Renal cortex interstitium (tissue), 11 donors: ENCODE data around the gene NCBP2L. TPM values are rescaled to one million over a fixed set of nuclear protein-coding genes. Genes with fewer than 3 reads are reported as not detected.

Experiments used
- DNase-seq, 11 donors: peaks; one replicate each; pipeline ENCODE4 v3.0.0-alpha.2; 2013; ENCODE audit warnings: low read depth in 9 of 11, low spot score in 4 of 11; ENCODE audit errors: extremely low read depth in 1 of 11
- polyA plus RNA-seq, 3 donors: library from polyadenylated mRNA; unstranded; fragments of 120-200 nt; gene quantifications; one replicate each; pipeline ENCODE4 v1.2.1, GENCODE V29; 2013; ENCODE audit not compliant: insufficient read length in 3 of 3

The NCBP2L gene
- polyA plus RNA-seq, 3 donors = 0.14 TPM; not detected in 2

DNA sequence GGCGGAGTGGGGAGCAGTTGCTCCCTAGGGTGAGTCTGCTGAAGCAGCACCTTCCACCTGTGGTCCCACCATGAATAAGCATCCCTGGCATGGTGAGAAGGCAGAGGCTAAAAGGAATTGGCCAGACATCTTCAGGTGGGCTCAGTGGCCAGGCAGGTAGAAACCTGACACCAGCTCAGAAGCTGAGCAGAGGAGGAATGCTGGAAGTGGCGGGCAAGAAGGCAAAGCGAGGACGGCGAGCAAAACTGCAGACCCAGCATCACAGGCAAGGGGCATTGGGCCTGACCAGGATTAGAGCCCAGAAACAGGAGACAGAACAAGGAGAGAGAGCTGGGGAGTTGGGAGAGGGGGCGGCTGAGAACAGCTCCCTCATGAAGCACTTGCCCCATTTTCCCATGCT lies 27.3 kb upstream of the NCBP2L start:
- no peak for DNase-seq

DNA sequence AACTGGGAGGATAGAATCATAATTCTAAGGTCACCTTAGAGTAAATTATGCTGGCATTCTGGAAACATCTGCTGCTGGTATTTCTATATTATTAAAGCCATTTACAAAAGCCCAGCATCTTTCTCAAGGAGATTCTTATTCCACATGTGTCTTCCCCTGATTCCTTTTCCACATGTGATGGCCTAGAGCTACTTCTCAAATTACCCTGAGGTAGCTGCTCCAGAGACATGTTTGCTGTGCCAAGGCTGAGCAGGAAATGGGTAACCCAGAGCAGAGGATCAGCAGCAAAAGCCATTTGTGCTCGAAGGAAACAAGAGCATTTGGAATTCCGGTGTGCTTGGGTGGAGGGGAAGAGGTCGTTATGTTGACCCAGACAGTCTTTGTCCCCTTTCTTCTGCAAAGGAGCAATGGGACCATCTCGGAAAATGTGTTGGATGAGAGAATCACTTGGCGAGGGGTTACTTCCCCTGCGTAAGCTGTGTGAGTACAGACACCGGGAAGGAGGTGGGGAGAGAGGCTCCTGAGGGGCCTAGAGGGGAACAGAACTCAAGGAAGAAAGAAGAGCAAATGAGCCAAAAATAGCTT lies 26.6 kb upstream of the NCBP2L start:
- DNase-seq = no peak

- DNase-seq = no peak
Observed at GRCh38 chrX:107752043-107752442, 25.5 kb upstream of the NCBP2L start.

DNA sequence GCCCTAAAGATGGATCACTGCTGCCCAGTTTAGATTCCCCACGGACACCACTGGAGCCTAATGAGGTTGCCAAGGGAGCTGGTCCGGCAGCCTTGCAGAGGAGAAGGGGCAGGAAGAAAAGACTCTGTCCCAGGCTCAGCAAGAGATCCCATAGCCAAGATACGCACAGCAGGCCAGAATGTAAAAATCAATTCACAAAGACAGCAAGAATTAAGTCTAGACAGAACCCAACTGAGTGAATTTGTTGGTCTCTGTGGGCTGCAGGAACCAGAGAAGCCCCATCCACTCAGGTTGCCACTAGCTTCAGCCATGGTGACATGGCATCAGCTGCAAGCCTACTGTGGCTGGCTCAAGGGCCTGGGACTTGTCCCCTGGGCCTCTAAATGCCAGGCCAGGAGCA lies 24.8 kb upstream of the NCBP2L start:
- DNase-seq = no peak

- DNase-seq = no peak
Observed at GRCh38 chrX:107753187-107753586, 24.3 kb upstream of the NCBP2L start.

GRCh38 chrX:107755721-107756120 lies 21.8 kb upstream of the NCBP2L start:
- DNase-seq = no peak

DNA sequence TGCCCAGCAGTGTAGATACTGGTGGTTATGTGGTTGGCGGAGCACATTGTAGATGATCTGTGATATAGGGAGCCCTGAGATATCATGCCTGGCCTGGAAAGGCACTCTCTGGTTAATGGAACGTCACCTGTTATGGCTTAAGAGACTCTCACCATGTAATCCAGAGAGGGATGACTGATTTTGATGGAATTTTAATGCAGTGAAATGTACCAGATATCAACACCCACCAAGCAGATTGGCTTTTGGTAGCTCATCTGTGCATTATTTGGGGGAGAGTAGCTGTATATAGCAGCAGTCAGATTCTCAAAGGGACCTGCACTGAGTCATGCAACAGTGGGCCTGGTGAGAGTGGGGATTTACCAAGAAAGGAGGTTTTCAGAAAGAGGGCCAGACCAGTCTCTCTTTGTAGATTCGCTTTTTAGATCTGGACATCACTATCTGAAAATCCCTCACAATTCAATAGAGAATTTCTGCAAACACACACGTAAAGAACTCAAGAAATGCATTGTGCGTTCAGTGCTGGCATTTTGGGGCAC lies 19.2 kb upstream of the NCBP2L start:
- DNase-seq = no peak

GRCh38 chrX:107760304-107761077 lies 17.0 kb upstream of the NCBP2L start:
- no peak for DNase-seq

DNA sequence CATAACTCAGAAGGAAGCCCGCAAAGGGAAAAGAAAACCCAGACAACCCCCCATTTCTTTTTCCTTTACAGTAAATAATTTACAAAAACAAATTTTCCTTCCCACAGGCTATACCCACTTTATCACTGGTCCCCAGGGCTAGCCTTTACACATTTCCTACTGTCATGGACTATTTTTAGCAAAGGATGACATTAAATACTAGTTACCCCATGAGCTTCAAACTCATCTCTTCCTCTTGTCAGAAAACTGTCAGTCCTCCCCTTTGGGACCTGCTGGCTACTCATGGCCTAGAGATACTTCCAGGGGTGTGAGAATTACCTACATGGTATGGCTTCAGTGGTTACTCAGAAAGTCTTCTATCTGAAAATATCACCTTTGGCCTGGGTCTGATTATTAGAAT lies 13.9 kb upstream of the NCBP2L start:
- DNase-seq = no peak

GRCh38 chrX:107764845-107765608 lies 12.5 kb upstream of the NCBP2L start:
- DNase-seq = no peak

- DNase-seq = no peak
Observed at GRCh38 chrX:107766470-107767150, 10.9 kb upstream of the NCBP2L start.

DNA sequence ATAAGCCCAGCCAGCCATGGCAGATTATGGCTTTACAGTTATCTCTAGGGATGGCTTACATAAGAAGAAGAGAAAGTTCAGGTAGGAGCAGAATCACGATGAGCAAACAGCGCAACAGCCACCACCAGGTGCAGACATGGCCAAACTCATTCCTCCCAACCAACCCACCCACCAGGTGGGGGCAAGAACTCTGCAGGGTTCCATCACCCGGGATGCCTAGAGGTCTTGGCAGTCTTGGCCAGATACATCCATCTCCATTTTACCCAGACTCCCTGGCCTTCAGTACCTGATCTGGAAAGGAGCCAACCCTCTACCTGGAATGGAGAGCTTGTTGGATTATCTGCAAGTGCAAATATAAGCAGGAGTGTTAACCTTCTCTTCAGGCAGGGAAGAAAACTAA lies 9.5 kb upstream of the NCBP2L start:
- DNase-seq = no peak

DNA sequence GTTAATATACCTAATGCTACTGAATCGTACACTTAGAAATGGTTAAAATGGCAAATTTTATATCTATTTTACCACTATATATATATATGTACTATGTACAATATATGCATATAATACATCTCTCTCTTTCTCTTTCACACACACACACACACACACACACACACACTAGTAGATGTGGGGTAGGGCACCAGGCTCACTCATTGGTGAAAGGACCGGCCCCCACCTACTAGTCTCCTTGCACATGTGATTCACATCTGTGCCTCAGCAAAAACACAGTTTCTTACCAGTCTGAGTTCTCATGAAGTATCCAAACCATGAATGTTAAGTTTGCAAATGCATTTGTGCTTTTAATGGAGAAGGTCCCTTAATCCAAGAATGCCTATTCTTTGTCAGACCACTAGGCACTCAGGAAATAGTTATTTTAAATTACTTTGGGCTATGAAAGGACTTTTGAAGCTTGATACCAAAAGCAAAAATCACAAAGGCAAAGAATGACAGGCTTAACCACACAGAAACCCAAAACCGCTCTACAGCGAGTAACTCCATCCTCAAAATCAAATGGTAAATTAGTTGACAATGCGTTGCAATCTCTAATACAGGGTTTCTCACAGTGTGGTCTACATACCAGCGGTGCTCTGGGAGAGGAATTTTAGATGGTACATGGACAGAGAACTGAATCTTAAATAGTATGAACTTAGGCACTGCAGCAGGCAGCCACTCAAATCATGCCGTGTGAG lies 7.8 kb upstream of the NCBP2L start:
- no peak for DNase-seq

DNA sequence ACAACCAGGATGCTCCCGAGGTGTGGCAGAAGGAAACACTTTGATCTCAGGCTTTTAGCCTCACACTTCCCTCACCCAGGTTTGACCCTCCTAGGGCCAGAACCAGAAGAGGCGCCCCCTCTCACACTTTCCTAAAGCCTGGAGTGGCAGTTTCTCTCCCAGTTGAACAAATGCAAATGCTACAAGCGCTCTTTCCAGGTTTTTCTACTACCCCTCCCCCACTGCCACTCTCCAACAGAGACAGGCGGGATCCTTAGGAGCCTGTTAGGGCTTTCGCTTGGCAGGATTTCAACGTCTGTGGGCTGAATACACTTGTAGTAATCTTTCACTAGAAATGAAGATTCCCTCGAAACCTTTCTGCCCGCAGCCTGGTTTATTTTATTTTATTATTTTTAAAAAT lies 4.3 kb upstream of the NCBP2L start:
- DNase-seq = peak in 1 of 11 donors; percentile 6

GRCh38 chrX:107773906-107774435 lies 3.6 kb upstream of the NCBP2L start:
- no peak for DNase-seq

GRCh38 chrX:107775000-107775733 lies 2.4 kb upstream of the NCBP2L start:
- no peak for DNase-seq

DNA sequence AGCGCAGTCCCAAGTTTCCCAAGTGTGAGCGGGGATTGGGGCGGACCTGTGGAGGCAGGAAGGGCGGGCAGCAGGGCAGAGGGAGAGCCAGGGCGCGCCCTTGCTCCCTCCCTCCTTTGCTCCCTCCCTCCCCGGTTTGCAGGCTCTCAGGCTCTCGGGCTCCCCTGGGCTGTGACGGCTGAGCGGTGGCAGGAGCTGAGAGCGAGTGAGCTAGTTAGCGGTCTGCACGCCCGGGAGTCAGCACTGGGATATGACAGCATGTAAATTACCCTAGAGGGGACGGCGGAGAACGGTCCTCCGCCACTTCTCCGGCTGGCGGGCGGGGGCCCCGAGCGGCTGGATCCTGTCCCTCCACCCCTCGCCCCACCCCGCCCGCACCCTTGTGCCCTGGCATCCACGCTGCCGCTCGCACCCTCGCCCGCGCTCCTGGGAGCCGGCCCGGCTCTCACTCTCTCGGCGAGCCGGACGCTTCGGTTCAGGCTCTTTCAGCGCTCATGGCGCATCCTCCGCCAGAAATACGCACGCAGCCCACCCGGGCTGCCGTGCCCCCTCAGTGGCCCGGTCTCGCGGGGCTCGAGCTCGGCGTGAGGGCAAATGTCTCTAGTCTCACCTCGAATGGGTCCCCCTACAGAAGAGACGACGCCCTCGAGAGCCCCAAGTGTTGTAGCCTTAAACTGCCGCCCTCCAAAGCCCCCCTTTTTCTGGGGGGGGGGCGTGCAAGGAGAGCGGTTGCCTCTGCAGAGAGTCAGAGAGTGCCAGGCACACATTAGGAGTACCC lies 1.6 kb upstream of the NCBP2L start, which contains the start of gene TSC22D3:
TSS of gene TSC22D3 (minus strand) at position 54 of the 778 bp plus-strand sequence. CDS start 368 bp downstream, outside the sequence.
- peak in 4 of 11 donors; percentile 38 to 66 (median 54) for DNase-seq
